H1 (cell line): ENCODE results near the gene GAS6.

Source experiments
- CEBPB ChIP-seq: IDR thresholded peaks from 2 replicates; pipeline ENCODE4 v1.6.1; 2012; ENCODE audit warnings: low read depth, low read length
- CTCF ChIP-seq, 3 experiments: IDR thresholded peaks; 1 replicate in 2 of 3; 2 replicates in 1 of 3; pipeline versions ENCODE4 v1.5.1 to v1.6.1; 2011; ENCODE audit warnings: low read length in 3 of 3, mild to moderate bottlenecking in 3 of 3, inconsistent platforms in 2 of 3, low read depth in 1 of 3, moderate library complexity in 1 of 3; ENCODE audit not compliant: insufficient read depth in 1 of 3; ENCODE audit errors: control extremely low read depth in 1 of 3
- JUN ChIP-seq: IDR thresholded peaks from 2 replicates; pipeline ENCODE4 v1.6.1; 2011; ENCODE audit warnings: low read depth, mild to moderate bottlenecking, improper control_type of control experiment, low read length
- KDM1A ChIP-seq: fragments of 200-600, 300-600 bp; sonication (generic); IDR thresholded peaks from 2 replicates; pipeline ENCODE4 v1.7.1; 2016; ENCODE audit warnings: mild to moderate bottlenecking, low read length, borderline replicate concordance
- POLR2A ChIP-seq, 2 experiments: IDR thresholded peaks; 1 replicate in 1 of 2; 2 replicates in 1 of 2; pipeline ENCODE4 v1.6.1; 2011; ENCODE audit warnings: low read depth in 2 of 2, low read length in 2 of 2, mild to moderate bottlenecking in 2 of 2; ENCODE audit errors: control extremely low read depth in 1 of 2
- POLR2AphosphoS5 ChIP-seq: IDR thresholded peaks from 2 replicates; pipeline ENCODE4 v1.6.1; 2011; ENCODE audit warnings: low read depth, low read length
- RXRA ChIP-seq: IDR thresholded peaks from 2 replicates; pipeline ENCODE4 v1.6.1; 2011; ENCODE audit warnings: low read depth, mild to moderate bottlenecking, low read length, moderate library complexity; ENCODE audit not compliant: insufficient read depth
- SIN3A ChIP-seq, 2 experiments: IDR thresholded peaks in 1 of 2; conservative IDR thresholded peaks in 1 of 2; 2 replicates each; pipeline ENCODE4 v1.6.1; 2011 to 2012; ENCODE audit warnings: low read length in 2 of 2, improper control_type of control experiment in 1 of 2, low read depth in 1 of 2, mild to moderate bottlenecking in 1 of 2
- TAF7 ChIP-seq: optimal IDR thresholded peaks from 2 replicates; pipeline ENCODE3; 2011; ENCODE audit warnings: low read depth, mild to moderate bottlenecking, inconsistent platforms, low read length, moderate library complexity, borderline replicate concordance

GRCh38 chr13:113884821-113885220 is 20.9 kb upstream of the GAS6 start:
- TF ChIP-seq CEBPB (no peak), JUN (no peak), CTCF (IDR thresholded peaks at IDR 0.05; ENCODE audit: control extremely low read depth in 1 of 3, insufficient read depth in 1 of 3, low read depth in 1 of 3, low read length in 3 of 3) (no peak), POLR2A (IDR thresholded peaks at IDR 0.05; ENCODE audit: control extremely low read depth in 1 of 2, low read depth in 2 of 2, low read length in 2 of 2) (no peak), TAF7 (no peak), RXRA (no peak), SIN3A (conservative IDR thresholded peaks at IDR 0.05 in 1 of 2, IDR thresholded peaks at IDR 0.05 in 1 of 2; ENCODE audit: low read depth in 1 of 2, low read length in 2 of 2) (no peak), KDM1A (no peak), POLR2AphosphoS5 (no peak)
